Endothelial cell (in vitro differentiated cells): ENCODE data around the gene SELENOW. TPM values are rescaled to one million over a fixed set of nuclear protein-coding genes. Genes with fewer than 3 reads are reported as not detected.
"Not testable (repeated sequence)": the region's sequence is repeated elsewhere in the genome, so short reads cannot be mapped to it uniquely, and the experiment has no call there.

ENCODE experiments used
- DNase-seq: peaks from one replicate; pipeline ENCODE4 v3.0.0; 2021; ENCODE audit warnings: low spot score
- H3K27ac Mint-ChIP-seq: one replicate; pipeline ENCODE4 v1.8.0; 2021; ENCODE audit warnings: mixed read lengths, inconsistent platforms; ENCODE audit not compliant: unreplicated experiment
- H3K27me3 Mint-ChIP-seq: one replicate; pipeline ENCODE4 v1.8.0; 2021; ENCODE audit warnings: mild to moderate bottlenecking, moderate library complexity, mixed read lengths, inconsistent platforms; ENCODE audit not compliant: unreplicated experiment
- H3K36me3 Mint-ChIP-seq: one replicate; pipeline ENCODE4 v1.8.0; 2021; ENCODE audit warnings: mild to moderate bottlenecking, low read depth, mixed read lengths, inconsistent platforms; ENCODE audit not compliant: unreplicated experiment
- H3K4me1 Mint-ChIP-seq: one replicate; pipeline ENCODE4 v1.8.0; 2021; ENCODE audit warnings: mild to moderate bottlenecking, mixed read lengths, inconsistent platforms; ENCODE audit not compliant: unreplicated experiment
- H3K4me3 Mint-ChIP-seq: one replicate; pipeline ENCODE4 v1.8.0; 2021; ENCODE audit warnings: mild to moderate bottlenecking, mixed read lengths, inconsistent platforms; ENCODE audit not compliant: unreplicated experiment
- H3K9me3 Mint-ChIP-seq: one replicate; pipeline ENCODE4 v1.8.0; 2021; ENCODE audit warnings: mixed read lengths, inconsistent platforms; ENCODE audit not compliant: unreplicated experiment
- CTCF ChIP-seq: fragments of 200-600 bp; sonication (generic); IDR thresholded peaks from one replicate; pipeline ENCODE4 v1.5.0; 2021; ENCODE audit warnings: antibody characterized with exemption; ENCODE audit not compliant: unreplicated experiment
- total RNA-seq: library from RNA; stranded (reverse); fragmentation: NEBNext Ultra II Directional; extraction: Animal tissue kit (Norgen Biotek cat#: 25700); gene quantifications from one replicate; pipeline ENCODE4 v1.2.1, GENCODE V29; 2021; ENCODE audit not compliant: unreplicated experiment

The SELENOW gene
- total RNA-seq, 1 donor from 2014 or later = 791 TPM

GRCh38 chr19:47742634-47743033, 35.9 kb upstream of the SELENOW start:
- Mint-ChIP-seq H3K4me1 (peaks cover 23% of the 10 kb centered on the region), H3K4me3 (peak overlapping the region; percentile 31), H3K27ac (no peak overlapping the region), H3K36me3 (peaks cover 25% of the 10 kb centered on the region), H3K9me3 (no peaks in the 10 kb centered on the region), H3K27me3 (peaks cover 15% of the 10 kb centered on the region)
- DNase-seq = no peak
- TF ChIP-seq CTCF = no peak

- peak within 1 kb of the TSS; percentile 97 for H3K27ac Mint-ChIP-seq
- peaks cover 30% of the 10 kb centered on the region for H3K36me3 Mint-ChIP-seq
- H3K9me3 Mint-ChIP-seq = no peaks in the 10 kb centered on the region
- peaks cover 23% of the 10 kb centered on the region for H3K4me1 Mint-ChIP-seq
- H3K4me3 Mint-ChIP-seq = peak within 1 kb of the TSS; percentile 97
- peak; percentile 94 for DNase-seq
- H3K27me3 Mint-ChIP-seq = peaks cover 17% of the 10 kb centered on the region
- TF ChIP-seq CTCF = no peak
Measured at GRCh38 chr19:47745010-47745901, 33.2 kb upstream of the SELENOW start, which contains the start of gene NOP53. Gene NOP53 (plus strand): TSS chr19:47745546. CDS start chr19:47745560, 14 bp downstream.

- H3K9me3 Mint-ChIP-seq, DNase-seq, H3K27ac Mint-ChIP-seq: not testable (repeated sequence)
- H3K4me1 Mint-ChIP-seq = peaks cover 23% of the 10 kb centered on the region
- peaks cover 18% of the 10 kb centered on the region for H3K27me3 Mint-ChIP-seq
- peaks cover 29% of the 10 kb centered on the region for H3K36me3 Mint-ChIP-seq
- H3K4me3 Mint-ChIP-seq = peak overlapping the region; percentile 97
Measured at GRCh38 chr19:47746129-47746528, 32.4 kb upstream of the SELENOW start.

GRCh38 chr19:47749326-47749725, 29.2 kb upstream of the SELENOW start:
- Mint-ChIP-seq H3K4me1 (peaks cover 7% of the 10 kb centered on the region), H3K9me3 (no peaks in the 10 kb centered on the region), H3K27ac (peak overlapping the region; percentile 74), H3K27me3 (peaks cover 15% of the 10 kb centered on the region), H3K36me3 (peaks cover 25% of the 10 kb centered on the region), H3K4me3 (peak overlapping the region; percentile 73)
- no peak for TF ChIP-seq CTCF
- DNase-seq = no peak

GRCh38 chr19:47750752-47751151, 27.8 kb upstream of the SELENOW start:
- Mint-ChIP-seq H3K4me3 (no peak overlapping the region), H3K27ac (peak overlapping the region; percentile 18), H3K4me1 (peaks cover 3% of the 10 kb centered on the region), H3K9me3 (no peaks in the 10 kb centered on the region), H3K36me3 (peaks cover 25% of the 10 kb centered on the region), H3K27me3 (peaks cover 12% of the 10 kb centered on the region)
- no peak for TF ChIP-seq CTCF
- no peak for DNase-seq
